HG03066 (cell line): ENCODE data around the gene WDFY4.

Source experiments
- ATAC-seq: cut with Tn5 transposase; IDR thresholded peaks from one replicate; pipeline ENCODE4 v1.9.1; 2021; ENCODE audit warnings: low read depth; ENCODE audit not compliant: unreplicated experiment

WDFY4 gene

DNA sequence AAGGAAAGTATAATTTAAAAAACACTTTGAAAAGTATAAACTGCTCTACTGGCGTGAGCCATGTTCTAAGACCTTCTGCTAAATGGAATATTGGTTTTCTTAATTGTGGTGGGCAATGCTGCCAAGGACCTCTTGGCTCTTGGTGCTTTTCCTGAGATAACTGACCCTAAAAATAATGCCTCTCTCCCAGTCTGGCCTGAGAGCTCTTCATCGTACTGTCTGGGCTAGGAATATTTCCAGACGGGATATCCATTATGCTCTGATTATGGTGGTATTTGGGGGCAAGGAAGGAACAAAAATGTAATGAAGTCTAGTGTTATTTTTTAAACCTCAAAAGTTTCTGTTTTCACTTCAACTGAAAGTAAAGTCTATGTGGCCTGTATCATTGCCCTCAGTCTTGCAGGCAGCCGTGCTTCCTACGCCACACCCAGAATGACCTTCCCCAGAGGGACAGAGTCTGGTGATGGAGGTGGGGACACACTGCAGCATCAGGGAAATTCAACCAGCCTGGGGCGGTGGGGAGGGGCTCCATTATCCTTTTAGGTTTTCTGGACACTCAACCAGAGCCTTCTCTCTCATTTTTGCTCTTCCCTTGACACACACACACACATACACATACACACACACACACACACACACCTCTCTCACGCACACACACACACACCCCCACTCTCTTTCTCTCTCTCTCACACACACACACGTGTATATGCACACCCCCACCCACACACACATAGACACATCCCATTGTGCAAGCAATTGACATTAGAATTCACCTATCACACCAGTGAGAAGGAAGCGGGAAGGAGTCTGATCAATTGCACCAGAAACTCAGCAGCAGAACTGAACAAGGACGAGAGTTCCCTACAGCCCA lies 155.4 kb downstream of the WDFY4 start:
- no peak for ATAC-seq

- ATAC-seq: no peak
Observed at GRCh38 chr10:48842231-48842630, 157.6 kb downstream of the WDFY4 start.

DNA sequence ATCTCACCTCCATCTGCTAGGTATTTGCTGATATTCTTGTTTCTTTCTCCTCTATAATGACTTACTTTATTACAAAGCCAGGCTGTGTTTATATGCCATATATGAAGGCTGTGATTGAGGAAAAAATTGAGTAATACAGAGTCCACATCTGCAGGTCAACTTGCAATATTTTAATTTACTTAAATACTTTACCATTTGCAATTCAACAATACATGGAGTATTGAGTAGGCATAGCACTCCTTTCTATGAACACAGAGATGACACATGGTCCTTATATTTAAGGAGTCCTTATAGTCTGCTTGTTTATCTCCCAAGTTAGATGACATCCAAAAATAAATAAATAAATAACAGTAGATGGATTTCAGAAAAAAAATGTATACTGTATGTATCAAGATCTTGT lies 158.5 kb downstream of the WDFY4 start:
- no peak for ATAC-seq

DNA sequence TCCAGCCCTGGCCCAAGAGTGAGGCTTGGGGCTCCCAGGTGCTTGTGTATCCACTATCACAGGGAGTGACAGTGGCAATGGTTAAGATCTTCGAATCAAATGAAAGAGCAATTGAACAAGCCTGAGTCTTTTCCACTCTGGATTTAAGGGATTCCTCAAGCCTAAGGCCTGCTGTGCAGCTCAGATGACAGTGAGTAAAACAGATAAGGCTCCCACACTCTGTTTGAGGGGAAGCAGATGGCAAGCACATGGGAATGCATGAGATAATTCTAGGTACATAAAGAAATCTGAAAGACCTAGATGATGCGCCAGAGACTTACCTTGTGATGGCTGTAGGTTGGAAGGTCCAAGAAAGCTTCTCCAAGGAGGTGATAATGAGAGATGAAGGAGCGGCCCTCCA lies 159.9 kb downstream of the WDFY4 start:
- ATAC-seq: no peak

GRCh38 chr10:48845512-48845911 lies 160.8 kb downstream of the WDFY4 start:
- ATAC-seq: no peak

- ATAC-seq: no peak
Observed at GRCh38 chr10:48847691-48848090, 163.0 kb downstream of the WDFY4 start.

DNA sequence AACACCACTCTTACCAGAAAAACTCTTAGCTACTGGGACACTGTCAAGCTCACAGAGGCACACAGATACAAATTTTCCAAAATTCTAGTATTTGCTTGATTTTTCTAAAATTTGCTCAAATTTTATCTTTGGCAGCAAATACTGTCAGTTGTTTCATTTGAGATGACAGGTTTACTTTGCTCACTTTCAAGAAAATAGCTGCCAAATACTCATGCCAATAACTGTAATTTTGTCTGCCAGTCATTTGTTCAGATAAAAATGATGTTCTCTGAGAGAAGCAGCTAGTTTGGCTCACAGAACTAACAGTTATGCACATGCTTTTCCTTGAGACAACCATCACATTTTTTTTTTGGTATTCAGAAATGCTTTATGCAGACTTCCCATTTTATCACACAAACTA lies 172.2 kb downstream of the WDFY4 start:
- ATAC-seq: no peak

- no peak for ATAC-seq
Observed at GRCh38 chr10:48872234-48872633, 187.6 kb downstream of the WDFY4 start.

GRCh38 chr10:48878091-48878490 lies 193.4 kb downstream of the WDFY4 start:
- ATAC-seq: no peak

DNA sequence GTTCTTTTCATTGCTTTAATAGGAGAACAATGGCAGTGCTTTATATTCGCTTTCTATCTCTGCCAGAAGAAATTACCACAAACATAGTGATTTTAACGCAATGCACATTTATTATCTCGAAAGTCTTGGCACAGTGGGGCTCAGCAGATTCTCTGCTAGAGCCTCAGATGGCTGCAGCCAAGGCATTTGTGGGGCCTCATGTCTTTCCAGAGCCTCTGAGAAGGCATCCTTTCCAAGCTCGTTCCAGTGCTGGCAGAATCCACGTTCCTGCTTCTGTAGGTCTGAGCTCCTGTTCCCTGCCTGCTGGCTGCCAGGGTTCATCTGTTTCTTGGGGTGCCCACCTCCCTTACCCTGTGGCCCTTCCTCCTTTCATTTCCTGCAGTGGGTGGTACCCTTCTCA lies 194.8 kb downstream of the WDFY4 start:
- no peak for ATAC-seq

DNA sequence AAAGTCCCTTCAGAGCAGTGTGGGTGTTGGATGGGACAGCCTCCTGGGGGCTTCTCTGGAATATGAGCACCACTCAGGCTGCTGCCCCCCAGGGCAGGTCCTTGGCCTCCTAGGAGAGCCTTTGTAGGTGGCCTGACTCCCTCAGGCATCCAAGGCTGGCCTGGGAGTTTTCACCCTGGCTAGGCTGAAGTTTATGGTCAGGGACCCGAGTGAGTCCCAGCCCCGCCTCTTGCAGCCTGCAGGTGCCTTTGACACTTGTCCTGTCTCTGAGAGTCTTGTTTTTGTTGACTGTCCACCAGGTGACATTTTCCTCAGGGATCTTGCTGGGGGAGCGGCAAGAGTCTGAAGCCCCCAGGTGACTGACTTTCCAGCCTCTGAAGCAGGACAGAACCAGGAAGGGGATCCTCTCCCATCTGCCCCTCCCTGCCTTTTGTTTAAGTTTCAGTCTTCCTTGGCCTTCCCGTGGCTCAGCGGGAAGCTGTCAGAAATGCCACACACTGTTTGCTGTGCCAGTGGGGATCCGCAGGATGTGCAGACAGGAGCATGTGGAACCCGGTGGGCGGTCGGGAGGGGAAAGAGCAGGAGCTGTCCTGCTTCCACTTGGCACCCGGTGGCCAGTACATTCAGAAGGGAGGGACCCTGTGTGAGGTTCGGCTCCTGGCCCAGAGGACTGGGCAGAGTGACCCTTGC lies 195.5 kb downstream of the WDFY4 start:
- ATAC-seq: no peak

- ATAC-seq: no peak
Observed at GRCh38 chr10:48881937-48882336, 197.3 kb downstream of the WDFY4 start.

- ATAC-seq: no peak
Observed at GRCh38 chr10:48882881-48883280, 198.2 kb downstream of the WDFY4 start.

DNA sequence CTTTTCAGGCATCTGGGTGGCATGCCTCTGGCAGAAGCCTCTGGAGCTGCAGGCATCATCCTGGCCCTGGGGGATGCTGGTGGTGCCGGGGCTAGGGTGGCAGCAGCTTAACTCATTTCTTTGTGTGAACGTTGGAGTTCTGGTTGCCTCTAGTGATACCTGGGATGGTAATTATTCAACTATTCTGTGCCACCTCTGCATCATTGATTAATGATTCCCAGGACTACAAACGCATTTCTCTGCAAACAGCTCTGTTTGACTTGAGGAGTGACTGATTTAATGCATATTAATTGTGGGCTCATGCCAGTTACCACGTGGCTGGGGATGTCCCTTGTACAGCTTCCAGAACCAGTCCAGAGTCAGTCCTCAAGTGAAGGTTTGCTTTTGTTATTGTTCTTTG lies 199.0 kb downstream of the WDFY4 start:
- ATAC-seq: no peak

DNA sequence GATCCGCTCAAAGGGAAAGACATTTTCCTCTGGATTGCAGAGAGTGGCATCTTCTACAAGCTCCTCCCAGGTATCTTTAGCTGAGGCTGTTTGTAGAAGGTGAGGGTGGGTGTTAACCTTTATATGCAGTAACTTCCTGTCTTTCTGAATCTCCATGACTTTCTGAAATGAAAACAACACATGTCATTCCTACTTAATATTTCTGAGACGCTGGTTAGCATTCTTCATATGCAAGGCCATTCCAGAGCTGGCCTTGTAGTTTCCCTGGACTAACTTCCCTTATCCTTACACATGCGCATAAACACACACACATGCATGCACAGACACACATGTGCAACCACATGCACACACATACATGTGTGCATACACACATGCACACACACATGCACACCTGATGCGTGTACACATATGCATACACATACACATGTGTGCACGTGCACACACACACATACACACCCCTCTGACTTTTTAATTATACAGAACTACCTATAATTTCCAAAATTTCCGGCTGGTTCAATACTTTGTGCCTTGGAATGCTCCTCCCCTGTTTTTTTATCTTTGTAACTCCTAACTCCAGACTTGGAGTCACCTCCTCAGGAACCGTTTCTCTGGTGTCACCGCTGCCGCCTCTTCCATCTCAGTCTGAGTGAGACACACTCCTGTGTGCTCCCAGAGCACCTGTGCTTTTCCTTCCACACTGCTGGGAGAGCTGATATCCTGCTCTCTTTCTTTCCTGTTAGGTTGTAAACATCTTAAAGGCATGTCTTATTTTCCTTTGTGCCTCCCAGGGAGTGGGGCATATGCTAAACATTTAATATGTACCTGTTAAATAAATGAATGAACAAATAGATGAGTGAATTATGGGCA lies 199.7 kb downstream of the WDFY4 start:
- ATAC-seq: no peak

- no peak for ATAC-seq
Observed at GRCh38 chr10:48885376-48885775, 200.7 kb downstream of the WDFY4 start.

DNA sequence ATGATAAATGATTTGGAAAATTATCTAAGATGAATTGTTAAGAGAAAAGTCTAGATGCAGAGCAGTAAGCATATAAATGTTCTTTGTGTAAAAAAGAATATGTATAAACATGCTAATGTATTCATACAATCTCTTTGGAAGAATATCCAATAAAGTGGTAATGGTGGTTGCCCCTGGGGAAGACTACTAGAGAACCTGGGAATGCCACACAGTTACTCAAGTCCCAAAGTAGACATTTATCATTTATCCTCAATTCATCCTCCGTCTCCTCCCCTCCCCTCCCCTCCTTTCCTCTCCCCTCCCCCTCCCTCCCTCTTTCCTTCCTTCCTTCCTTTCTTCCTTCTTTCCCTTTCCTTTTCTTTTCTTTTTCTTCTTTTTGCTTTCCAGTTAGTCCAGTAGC lies 203.3 kb downstream of the WDFY4 start:
- ATAC-seq: no peak

- no peak for ATAC-seq
Observed at GRCh38 chr10:48890888-48891850, 206.5 kb downstream of the WDFY4 start.

- ATAC-seq: no peak
Observed at GRCh38 chr10:48894911-48895802, 210.5 kb downstream of the WDFY4 start.
